ENCODE results near the gene IDUA.

The IDUA gene

GRCh38 chr4:956531-957230 is 30.2 kb upstream of the IDUA start:
- no peak for DNase-seq

DNA sequence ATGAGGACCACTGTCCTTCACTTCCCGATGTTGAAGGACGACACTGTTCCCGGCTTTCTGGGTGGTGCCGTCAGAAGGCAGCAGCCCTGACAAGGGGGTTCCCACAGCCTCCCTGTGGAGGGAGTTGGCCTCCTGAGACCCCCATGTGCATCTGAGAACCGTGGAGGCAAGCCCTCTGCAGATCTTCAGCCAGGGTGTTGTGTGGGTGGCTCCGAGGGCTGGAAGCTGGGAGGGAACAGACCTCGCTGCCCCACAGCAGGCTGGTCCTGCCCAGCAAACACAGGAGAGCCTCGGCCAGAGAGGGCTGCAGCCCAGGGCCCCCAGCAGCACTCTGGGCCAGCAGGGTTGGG is 29.6 kb upstream of the IDUA start:
- no peak for DNase-seq

DNA sequence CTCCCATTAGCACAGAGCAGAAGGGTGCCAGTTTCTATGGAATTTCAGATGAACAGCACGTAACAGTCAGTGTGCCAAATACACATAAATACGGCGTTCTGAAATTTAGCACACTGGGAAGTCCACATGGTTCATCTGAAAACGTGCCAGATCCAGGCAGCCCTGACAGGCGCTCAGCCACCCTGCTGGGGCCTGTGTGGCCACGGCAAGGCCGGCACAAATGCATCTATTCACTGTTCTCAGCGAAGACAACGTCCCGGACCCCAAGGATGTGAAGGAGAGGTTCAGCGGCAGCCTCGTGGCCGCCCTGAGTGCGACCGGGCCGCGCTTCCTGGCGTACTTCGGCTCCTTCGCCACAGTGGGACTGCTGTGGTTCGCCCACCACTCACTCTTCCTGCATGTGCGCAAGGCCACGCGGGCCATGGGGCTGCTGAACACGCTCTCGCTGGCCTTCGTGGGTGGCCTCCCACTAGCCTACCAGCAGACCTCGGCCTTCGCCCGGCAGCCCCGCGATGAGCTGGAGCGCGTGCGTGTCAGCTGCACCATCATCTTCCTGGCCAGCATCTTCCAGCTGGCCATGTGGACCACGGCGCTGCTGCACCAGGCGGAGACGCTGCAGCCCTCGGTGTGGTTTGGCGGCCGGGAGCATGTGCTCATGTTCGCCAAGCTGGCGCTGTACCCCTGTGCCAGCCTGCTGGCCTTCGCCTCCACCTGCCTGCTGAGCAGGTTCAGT is 29.1 kb upstream of the IDUA start:
- DNase-seq = no peak

DNA sequence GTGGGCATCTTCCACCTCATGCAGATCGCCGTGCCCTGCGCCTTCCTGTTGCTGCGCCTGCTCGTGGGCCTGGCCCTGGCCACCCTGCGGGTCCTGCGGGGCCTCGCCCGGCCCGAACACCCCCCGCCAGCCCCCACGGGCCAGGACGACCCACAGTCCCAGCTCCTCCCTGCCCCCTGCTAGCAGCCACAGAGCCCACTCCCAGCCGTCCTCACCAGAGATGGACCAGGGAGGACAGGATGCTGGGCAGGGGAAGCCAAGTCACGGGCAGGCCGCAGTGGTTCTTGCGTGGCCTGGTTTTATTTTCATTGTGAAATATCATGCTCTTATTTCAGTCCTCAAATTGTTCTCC is 28.6 kb upstream of the IDUA start:
- no peak for DNase-seq

- no peak for DNase-seq
These were observed 28.0 kb upstream of the IDUA start for GRCh38 chr4:958696-959337.

GRCh38 chr4:959338-960139 is 27.3 kb upstream of the IDUA start:
- DNase-seq = no peak

DNA sequence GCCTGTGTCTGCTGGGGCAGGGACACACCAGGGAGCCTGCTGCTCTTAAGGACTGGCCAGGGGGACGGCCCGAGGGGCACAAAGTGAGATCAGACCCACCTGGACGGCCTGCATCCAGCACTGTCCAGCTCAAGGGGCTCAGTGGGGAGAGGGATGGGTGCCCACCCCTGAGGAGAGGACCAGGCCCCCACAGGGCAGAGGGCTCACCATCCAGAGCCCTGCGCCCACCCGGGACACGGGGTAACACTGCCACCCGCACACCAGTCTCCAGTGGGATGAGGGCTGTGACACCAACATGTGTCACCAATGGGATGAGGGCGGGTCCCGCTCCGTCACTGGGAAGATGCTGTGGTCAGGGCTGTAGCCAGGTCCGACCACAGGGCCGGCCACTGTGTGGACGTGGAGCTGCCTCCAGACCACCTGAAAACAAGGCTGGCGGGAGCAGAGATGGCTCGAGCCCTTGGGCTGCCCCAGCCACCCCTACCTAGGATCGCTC is 26.7 kb upstream of the IDUA start:
- DNase-seq = no peak

GRCh38 chr4:960636-961350 is 26.1 kb upstream of the IDUA start:
- no peak for DNase-seq

- no peak for DNase-seq
These were observed 25.3 kb upstream of the IDUA start for GRCh38 chr4:961351-962230.

- no peak for DNase-seq
These were observed 24.3 kb upstream of the IDUA start for GRCh38 chr4:962231-963208.

GRCh38 chr4:963276-964225 is 23.3 kb upstream of the IDUA start:
- no peak for DNase-seq

DNA sequence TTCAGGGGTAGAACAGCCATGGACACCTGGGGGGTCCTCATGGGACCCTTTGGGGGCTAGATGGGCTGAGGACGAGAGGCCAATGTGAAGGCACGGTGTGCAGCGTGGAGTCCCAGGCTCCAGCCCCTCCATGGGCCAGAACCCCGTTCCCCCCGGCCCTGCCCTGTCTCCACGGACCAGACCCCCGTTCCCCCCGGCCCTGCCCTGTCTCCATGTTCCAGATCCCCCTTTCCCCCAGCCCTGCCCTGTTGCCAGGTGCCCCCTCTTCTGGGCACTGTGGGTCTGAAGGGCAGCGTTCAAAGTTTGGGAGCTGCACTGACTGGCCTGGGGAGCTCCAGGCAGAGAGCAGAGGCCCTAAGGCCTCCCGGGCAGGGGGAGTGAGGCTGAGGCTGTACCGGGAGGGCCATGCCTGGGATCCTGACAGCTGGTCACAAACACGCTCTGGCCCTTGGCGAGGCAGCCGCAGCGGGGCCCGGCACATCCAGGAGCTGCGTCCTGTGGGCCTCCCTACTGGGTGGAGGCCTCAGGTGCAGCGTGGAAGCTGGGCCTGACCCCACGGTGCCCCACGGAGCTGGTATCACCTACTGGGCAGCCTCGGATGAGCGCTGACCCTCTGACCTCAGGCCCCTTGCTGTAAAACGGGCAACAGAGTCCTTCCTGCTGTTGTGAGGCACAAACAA is 22.4 kb upstream of the IDUA start:
- DNase-seq = no peak

- DNase-seq = no peak
These were observed 21.6 kb upstream of the IDUA start for GRCh38 chr4:965048-965765.

DNA sequence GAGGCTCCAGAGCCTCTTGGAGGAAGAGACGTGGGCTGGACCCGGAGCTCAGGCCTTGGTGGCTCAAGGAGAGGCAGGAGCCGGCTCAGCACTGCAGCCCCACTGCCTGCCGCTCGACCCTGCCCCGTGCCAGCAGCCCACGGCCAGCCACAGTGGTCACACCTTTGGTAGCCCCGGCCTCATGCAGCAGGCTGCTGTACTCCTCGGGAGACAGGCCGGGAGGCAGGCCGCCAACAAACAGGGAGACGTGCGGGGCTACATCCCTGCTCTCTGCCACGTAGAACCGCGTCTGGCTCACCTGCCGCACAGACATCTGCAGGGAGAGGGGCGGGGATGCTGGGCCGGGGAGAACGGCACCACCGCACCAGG is 21.1 kb upstream of the IDUA start:
- DNase-seq = no peak

DNA sequence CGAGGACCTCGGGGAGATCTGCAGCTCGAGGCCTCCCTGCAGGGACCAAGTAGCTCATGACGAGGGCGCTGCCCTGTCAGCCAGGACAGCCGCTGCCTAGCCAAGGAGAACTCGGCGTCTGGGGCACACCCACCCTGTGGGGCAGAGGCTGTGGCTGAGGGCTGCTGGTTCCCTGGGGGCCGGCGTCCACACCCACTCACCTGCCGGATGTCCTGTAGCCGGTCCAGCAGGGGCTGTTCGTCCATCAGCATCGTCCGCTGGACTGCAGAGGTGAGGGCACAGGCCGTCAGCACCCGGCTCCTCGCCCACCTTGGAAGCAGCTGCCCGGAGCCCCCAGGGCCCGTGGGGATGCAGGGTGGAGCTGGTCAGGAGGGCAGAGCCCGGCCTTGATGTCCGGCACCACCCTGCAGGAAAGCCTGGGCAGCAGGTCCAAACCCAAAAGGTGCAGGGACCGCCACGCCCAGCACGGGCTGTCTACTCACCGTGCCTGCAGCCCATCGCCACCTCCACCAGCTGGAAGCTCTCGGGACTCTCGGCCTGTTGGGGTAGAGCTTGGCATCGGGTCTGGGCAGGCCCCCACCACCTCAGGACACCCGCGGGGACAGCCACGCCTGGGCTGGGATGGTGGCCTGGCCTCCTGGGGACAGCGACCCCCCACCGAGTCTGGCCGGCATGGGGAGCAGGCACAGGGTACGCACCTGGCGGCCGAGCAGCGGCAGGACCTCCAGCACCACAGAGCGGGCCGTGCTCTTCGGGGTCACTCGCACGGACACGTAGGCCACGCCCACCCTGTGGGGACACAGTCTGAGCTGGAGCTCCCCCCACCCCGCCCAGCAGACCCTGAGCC is 20.4 kb upstream of the IDUA start:
- no peak for DNase-seq

GRCh38 chr4:967113-968104 is 19.4 kb upstream of the IDUA start:
- DNase-seq = no peak
